HFFc6 (cell line): ENCODE measurements around the gene HRAS. TPM values are rescaled to one million over a fixed set of nuclear protein-coding genes. Genes with fewer than 3 reads are reported as not detected.

Source experiments
- DNase-seq: peaks from one replicate; pipeline ENCODE4 v3.0.0-alpha.2; 2018
- H3K27ac Mint-ChIP-seq: 2 replicates; pipeline ENCODE4 v1.8.0; 2020; ENCODE audit warnings: mild to moderate bottlenecking, mixed read lengths
- H3K27me3 Mint-ChIP-seq: 2 replicates; pipeline ENCODE4 v1.8.0; 2021; ENCODE audit warnings: mild to moderate bottlenecking, moderate library complexity, mixed read lengths; ENCODE audit not compliant: insufficient read depth
- H3K36me3 Mint-ChIP-seq: 2 replicates; pipeline ENCODE4 v1.8.0; 2021; ENCODE audit warnings: low read depth, mixed read lengths
- H3K4me1 Mint-ChIP-seq: 2 replicates; pipeline ENCODE4 v1.8.0; 2020; ENCODE audit warnings: low read depth, mixed read lengths
- H3K4me3 Mint-ChIP-seq: 2 replicates; pipeline ENCODE4 v1.8.0; 2020; ENCODE audit warnings: mild to moderate bottlenecking, moderate library complexity, mixed read lengths
- H3K9me3 Mint-ChIP-seq: 2 replicates; pipeline ENCODE4 v1.8.0; 2020; ENCODE audit warnings: mild to moderate bottlenecking, mixed read lengths
- CTCF ChIP-seq: fragments of 200-600 bp; sonication (generic); IDR thresholded peaks from 2 replicates; pipeline ENCODE4 v1.5.0; 2021; ENCODE audit warnings: antibody characterized with exemption, mild to moderate bottlenecking
- total RNA-seq, 6 experiments: library from RNA; stranded (reverse); fragmentation: NEBNext Ultra II Directional; extraction: Animal tissue kit (Norgen Biotek cat#: 25700); gene quantifications; 2 replicates in 1 of 6; 3 replicates in 5 of 6; pipeline ENCODE4 v1.2.3, GENCODE V29; 2021

HRAS gene
- total RNA-seq, 6 experiments from 2014 or later, result 102 to 125 (median 107) TPM

- H3K36me3 Mint-ChIP-seq, result peaks cover 8% of the 10 kb centered on the region
- H3K27ac Mint-ChIP-seq, result no peak overlapping the region
- no peak for DNase-seq
- TF ChIP-seq CTCF, result no peak
- H3K4me3 Mint-ChIP-seq, result no peak overlapping the region
- peaks cover 9% of the 10 kb centered on the region; the same call in 1 of the 2 replicates for H3K27me3 Mint-ChIP-seq
- no peaks in the 10 kb centered on the region for H3K9me3 Mint-ChIP-seq
- no peaks in the 10 kb centered on the region for H3K4me1 Mint-ChIP-seq
Observed at GRCh38 chr11:490930-491260, 44.5 kb downstream of the HRAS start.

GRCh38 chr11:490186-490929 is 45.0 kb downstream of the HRAS start:
- Mint-ChIP-seq H3K4me1 (no peaks in the 10 kb centered on the region), H3K36me3 (peaks cover 4% of the 10 kb centered on the region; the same call in 1 of the 2 replicates), H3K27me3 (peaks cover 6% of the 10 kb centered on the region; the same call in 1 of the 2 replicates), H3K4me3 (no peak overlapping the region), H3K27ac (no peak overlapping the region), H3K9me3 (no peaks in the 10 kb centered on the region)
- no peak for TF ChIP-seq CTCF
- no peak for DNase-seq

- DNase-seq, result no peak
- Mint-ChIP-seq H3K27me3 (peaks cover 6% of the 10 kb centered on the region; the same call in 1 of the 2 replicates), H3K36me3 (no peaks in the 10 kb centered on the region), H3K4me3 (no peak overlapping the region), H3K4me1 (no peaks in the 10 kb centered on the region), H3K27ac (no peak overlapping the region), H3K9me3 (no peaks in the 10 kb centered on the region)
- TF ChIP-seq CTCF, result no peak
Observed at GRCh38 chr11:489610-490185, 45.7 kb downstream of the HRAS start.

- Mint-ChIP-seq H3K4me3 (no peak overlapping the region), H3K36me3 (peaks cover 3% of the 10 kb centered on the region; the same call in 1 of the 2 replicates), H3K27ac (no peak overlapping the region), H3K4me1 (no peaks in the 10 kb centered on the region), H3K9me3 (no peaks in the 10 kb centered on the region), H3K27me3 (0 out of 2 replicates have a peak, but pooled peaks cover 2% of the 10 kb centered on the region)
- no peak for DNase-seq
- no peak for TF ChIP-seq CTCF
Observed at GRCh38 chr11:488992-489391, 46.4 kb downstream of the HRAS start.

- Mint-ChIP-seq H3K4me1 (no peaks in the 10 kb centered on the region), H3K9me3 (peaks cover 4% of the 10 kb centered on the region), H3K27me3 (0 out of 2 replicates have a peak, but pooled peaks cover 2% of the 10 kb centered on the region), H3K4me3 (no peak overlapping the region), H3K36me3 (peaks cover 7% of the 10 kb centered on the region), H3K27ac (no peak overlapping the region)
- no peak for TF ChIP-seq CTCF
- DNase-seq, result no peak
Observed at GRCh38 chr11:488579-488978, 46.8 kb downstream of the HRAS start.
